Epidermal melanocyte (primary cell): Measurements from ENCODE around the gene FAM131A.

Experiments used
- DNase-seq: peaks from one replicate; pipeline ENCODE4 v3.0.0; 2011; ENCODE audit warnings: low spot score; ENCODE audit not compliant: insufficient read length

FAM131A gene

GRCh38 chr3:184377882-184378445 is 40.6 kb downstream of the FAM131A start, which contains the start of gene THPO:
TSS of gene THPO (minus strand) at chr3:184378207. CDS start at chr3:184376259, 1,948 bp downstream.
- DNase-seq = no peak

- no peak for DNase-seq
These were observed 41.4 kb downstream of the FAM131A start for GRCh38 chr3:184378651-184379357.

DNA sequence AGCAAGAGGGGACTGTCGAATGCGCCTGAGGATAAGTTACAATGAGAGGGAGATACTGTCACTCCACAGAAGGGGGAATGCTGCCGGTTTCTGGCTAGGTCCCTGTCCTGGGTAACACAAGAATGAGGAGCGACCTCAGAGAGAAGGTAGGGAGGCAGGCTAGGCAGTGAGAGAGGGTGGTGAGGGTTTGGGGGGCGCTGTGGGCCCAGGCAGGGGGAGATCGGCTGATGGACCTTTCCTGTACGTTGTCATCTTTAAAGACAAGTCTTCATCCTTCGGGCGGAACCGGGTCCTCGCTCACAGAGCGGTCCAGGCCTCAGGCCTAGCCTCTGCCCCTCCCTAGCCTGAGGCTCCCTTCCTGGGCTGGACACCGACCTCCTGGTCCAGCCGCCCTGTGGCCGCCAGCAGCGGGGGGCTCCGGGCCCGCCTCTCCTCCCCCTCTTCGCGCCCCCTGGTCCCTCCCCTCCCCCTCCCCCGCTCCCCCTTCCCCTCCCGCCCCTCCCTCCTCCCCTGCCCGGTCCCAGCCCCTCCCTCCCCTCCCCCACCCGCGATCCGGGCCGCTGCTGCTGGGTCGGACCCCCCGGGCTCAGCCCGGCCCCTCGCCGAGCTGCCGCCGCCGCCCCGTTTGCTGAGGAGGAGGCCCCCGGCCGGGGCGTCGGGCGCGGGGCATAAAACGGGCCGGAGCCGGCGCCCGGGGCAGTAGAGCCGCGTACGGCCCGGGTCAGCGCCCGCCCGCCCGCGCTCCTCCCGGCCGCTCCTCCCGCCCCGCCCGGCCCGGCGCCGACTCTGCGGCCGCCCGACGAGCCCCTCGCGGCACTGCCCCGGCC is 42.2 kb downstream of the FAM131A start, which contains the start of gene CHRD:
Gene CHRD (plus strand): TSS at position 697 of the 827 bp plus-strand sequence. CDS start 265 bp downstream, outside the sequence.
- DNase-seq = no peak

- peak; percentile 70 for DNase-seq
These were observed 42.8 kb downstream of the FAM131A start for GRCh38 chr3:184380185-184380626.

DNA sequence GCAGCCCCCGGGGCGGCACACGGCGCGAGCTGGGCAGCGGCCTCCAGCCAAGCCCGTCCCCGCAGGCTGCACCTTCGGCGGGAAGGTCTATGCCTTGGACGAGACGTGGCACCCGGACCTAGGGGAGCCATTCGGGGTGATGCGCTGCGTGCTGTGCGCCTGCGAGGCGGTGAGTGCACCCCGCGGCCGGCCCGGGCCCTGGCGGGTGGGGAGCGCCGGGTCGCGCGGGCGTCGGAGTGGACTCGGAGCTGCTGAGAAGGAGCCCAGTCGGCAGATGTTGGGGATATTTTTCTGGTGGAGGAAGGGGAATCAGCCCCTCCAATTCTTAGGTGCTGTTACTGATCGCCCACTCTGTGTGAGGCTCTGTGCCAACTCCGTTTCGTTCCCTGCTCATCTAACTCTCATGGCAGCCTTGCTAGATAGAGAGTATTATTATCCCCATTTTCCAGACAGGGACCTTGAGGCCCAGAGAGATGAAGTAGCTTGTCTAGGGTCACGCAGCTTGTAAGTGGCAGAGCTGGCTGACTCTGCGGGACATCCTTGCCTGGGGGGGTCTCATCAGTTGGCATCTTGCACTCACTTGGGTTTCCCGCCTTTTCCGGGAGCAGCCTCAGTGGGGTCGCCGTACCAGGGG is 43.3 kb downstream of the FAM131A start:
- DNase-seq = no peak

GRCh38 chr3:184381261-184382224 is 44.1 kb downstream of the FAM131A start:
- no peak for DNase-seq

DNA sequence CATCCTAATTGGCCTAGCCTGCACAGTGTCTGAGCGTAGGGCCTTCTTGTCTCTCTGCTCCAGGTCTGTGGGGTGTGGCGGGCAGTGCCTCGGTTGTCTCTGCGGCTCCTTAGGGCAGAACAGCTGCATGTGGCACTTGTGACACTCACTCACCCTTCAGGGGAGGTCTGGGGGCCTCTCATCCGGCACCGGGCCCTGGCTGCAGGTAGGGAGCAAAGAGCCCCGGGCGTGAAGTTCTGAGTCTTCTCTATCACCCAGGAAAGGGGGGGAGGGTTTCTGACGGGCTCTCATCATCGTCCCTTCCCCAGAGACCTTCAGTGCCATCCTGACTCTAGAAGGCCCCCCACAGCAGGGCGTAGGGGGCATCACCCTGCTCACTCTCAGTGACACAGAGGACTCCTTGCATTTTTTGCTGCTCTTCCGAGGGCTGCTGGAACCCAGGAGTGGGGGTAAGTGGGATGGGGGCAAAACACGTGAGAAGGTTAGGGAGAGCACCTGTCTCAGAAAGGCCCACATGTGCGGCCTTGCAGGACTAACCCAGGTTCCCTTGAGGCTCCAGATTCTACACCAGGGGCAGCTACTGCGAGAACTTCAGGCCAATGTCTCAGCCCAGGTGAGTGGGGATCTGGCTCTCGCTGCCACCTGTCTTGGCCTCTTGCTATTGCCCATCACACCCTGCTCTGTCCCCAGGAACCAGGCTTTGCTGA is 45.1 kb downstream of the FAM131A start:
- peak; percentile 11 for DNase-seq

- no peak for DNase-seq
These were observed 45.8 kb downstream of the FAM131A start for GRCh38 chr3:184383033-184383740.

DNA sequence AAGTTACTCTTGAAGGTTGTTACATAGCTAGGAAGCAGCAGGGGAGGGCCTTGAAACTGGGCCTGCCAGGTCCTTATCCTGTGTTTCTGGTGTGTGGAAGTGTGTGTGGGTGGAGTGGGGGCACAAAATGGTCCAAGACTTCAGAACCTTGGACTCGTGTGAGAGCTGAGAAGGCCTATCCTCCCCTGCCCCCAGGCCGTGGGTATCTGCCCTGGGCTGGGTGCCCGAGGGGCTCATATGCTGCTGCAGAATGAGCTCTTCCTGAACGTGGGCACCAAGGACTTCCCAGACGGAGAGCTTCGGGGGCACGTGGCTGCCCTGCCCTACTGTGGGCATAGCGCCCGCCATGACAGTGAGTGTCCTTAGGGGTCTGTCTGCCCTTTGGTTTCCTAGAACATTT is 46.9 kb downstream of the FAM131A start:
- DNase-seq = peak; percentile 12

DNA sequence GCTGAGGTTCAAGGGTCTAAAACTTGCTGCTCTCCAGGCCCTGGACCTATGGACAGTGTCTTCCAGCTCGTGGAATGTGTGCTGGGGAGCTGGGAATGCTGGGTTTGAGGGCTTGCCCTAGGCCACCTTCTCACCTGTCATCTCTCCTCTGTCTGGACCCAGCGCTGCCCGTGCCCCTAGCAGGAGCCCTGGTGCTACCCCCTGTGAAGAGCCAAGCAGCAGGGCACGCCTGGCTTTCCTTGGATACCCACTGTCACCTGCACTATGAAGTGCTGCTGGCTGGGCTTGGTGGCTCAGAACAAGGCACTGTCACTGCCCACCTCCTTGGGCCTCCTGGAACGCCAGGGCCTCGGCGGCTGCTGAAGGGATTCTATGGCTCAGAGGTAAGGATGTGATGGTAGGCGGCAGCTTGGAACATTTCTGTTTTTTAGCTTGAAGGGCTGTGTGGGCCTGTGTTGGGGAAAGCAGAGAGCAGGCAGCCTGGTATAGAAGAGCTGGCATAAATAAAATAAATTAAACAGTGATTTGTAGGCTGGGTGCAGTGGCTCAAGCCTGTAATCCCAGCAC is 47.5 kb downstream of the FAM131A start:
- DNase-seq = peak; percentile 7

- DNase-seq = no peak
These were observed 48.8 kb downstream of the FAM131A start for GRCh38 chr3:184386047-184386806.

DNA sequence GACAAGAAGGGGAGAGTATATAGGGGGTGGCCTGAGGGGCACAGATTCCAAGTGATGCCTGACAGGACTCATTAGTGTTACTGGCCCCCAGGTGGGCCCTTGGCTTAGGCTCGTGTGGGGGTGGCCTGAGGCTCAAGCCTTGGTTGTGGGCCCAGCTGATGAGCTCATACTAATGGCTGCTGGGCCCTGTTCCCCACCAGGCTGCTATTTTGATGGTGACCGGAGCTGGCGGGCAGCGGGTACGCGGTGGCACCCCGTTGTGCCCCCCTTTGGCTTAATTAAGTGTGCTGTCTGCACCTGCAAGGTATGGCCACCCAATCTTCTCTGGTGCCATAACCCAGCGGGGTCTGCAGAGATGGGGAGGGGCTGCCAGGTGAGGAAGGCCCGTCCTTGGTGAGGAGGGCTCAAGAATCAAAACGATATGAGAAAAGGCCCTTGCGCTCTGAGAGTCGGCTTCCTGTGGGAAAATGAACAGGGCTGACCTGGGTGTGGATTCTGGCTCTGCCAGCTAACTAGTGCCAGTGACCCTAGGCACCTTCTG is 49.8 kb downstream of the FAM131A start:
- no peak for DNase-seq

- no peak for DNase-seq
These were observed 51.0 kb downstream of the FAM131A start for GRCh38 chr3:184388164-184388935.

GRCh38 chr3:184388936-184389230 is 51.5 kb downstream of the FAM131A start:
- no peak for DNase-seq

DNA sequence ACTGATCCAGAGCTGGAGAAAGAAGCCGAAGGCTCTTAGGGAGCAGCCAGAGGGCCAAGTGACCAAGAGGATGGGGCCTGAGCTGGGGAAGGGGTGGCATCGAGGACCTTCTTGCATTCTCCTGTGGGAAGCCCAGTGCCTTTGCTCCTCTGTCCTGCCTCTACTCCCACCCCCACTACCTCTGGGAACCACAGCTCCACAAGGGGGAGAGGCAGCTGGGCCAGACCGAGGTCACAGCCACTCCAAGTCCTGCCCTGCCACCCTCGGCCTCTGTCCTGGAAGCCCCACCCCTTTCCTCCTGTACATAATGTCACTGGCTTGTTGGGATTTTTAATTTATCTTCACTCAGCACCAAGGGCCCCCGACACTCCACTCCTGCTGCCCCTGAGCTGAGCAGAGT is 52.0 kb downstream of the FAM131A start:
- no peak for DNase-seq

GRCh38 chr3:184389935-184390528 is 52.6 kb downstream of the FAM131A start:
- no peak for DNase-seq

GRCh38 chr3:184391266-184391665 is 53.9 kb downstream of the FAM131A start:
- DNase-seq = no peak
